OCI-LY7 (cell line): ENCODE results near the gene DTX4.

Experiments
- EZH2phosphoT487 ChIP-seq: fragments of 200-600 bp; sonication (generic); IDR thresholded peaks from 2 replicates; pipeline ENCODE4 v1.6.1; 2018; ENCODE audit warnings: low read depth, borderline replicate concordance, mild to moderate bottlenecking, mixed run types, antibody characterized with exemption, low read length, moderate library complexity, mixed read lengths
- TF ChIP-seq, protein P1 (sequence below): fragments of 200-600 bp; sonication (generic); conservative IDR thresholded peaks from 2 replicates; pipeline ENCODE4 v1.5.1; 2014; ENCODE audit warnings: mild to moderate bottlenecking, antibody characterized with exemption, low read length, moderate library complexity, mixed read lengths

DNA sequence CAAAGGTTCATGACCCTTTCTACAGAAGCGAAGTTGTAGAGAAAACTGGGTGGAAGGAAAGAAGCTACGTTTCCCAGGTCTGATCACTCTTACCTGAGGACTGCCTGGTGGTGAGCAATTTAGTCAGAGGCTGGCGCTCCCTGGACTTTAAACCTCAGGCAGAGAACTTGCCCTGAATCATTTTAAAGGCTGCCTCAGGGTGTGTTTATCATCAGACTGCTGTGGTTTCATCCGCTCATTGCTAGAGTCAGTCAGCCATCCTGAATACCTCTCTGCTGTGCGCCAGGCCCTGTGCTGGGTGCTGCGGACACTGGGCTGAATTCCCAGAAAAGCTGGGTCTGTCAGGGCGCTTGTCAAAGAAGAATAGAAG, 2.7 kb downstream of the DTX4 start:
- TF ChIP-seq, protein P1, sequence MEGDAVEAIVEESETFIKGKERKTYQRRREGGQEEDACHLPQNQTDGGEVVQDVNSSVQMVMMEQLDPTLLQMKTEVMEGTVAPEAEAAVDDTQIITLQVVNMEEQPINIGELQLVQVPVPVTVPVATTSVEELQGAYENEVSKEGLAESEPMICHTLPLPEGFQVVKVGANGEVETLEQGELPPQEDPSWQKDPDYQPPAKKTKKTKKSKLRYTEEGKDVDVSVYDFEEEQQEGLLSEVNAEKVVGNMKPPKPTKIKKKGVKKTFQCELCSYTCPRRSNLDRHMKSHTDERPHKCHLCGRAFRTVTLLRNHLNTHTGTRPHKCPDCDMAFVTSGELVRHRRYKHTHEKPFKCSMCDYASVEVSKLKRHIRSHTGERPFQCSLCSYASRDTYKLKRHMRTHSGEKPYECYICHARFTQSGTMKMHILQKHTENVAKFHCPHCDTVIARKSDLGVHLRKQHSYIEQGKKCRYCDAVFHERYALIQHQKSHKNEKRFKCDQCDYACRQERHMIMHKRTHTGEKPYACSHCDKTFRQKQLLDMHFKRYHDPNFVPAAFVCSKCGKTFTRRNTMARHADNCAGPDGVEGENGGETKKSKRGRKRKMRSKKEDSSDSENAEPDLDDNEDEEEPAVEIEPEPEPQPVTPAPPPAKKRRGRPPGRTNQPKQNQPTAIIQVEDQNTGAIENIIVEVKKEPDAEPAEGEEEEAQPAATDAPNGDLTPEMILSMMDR, result no peak
- TF ChIP-seq EZH2phosphoT487, result no peak
